ENCODE measurements around the gene SOX11. TPM values are rescaled to one million over a fixed set of nuclear protein-coding genes. Genes with fewer than 3 reads are reported as not detected.

Gene SOX11
- total RNA-seq, 1 donor from 2014 or later: 0.84 TPM

- Histone ChIP-seq H3K27ac (no peak overlapping the region), H3K27me3 (no peaks in the 10 kb centered on the region), H3K4me1 (no peaks in the 10 kb centered on the region), H3K9me3 (no peaks in the 10 kb centered on the region), H3K4me3 (no peak overlapping the region), H3K36me3 (no peaks in the 10 kb centered on the region)
- intact Hi-C loops (cut with DNase I): no loop called here
- no peak for ATAC-seq
- no peak for TF ChIP-seq CTCF (IDR thresholded peaks at IDR 0.05)
- DNase-seq: no peak
These were observed 35.1 kb downstream of the SOX11 start for GRCh38 chr2:5727235-5727634.

- Histone ChIP-seq H3K4me3 (no peak overlapping the region), H3K27me3 (no peaks in the 10 kb centered on the region), H3K4me1 (no peaks in the 10 kb centered on the region), H3K36me3 (no peaks in the 10 kb centered on the region), H3K9me3 (no peaks in the 10 kb centered on the region), H3K27ac (no peak overlapping the region)
- TF ChIP-seq CTCF (IDR thresholded peaks at IDR 0.05): no peak
- DNase-seq: no peak
- ATAC-seq: no peak
- intact Hi-C loops (cut with DNase I): no loop called here
These were observed 37.2 kb downstream of the SOX11 start for GRCh38 chr2:5729416-5729815.

GRCh38 chr2:5730386-5730785 is 38.2 kb downstream of the SOX11 start:
- intact Hi-C loops (cut with DNase I): no loop called here
- no peak overlapping the region for H3K4me3 ChIP-seq
- DNase-seq (no peak), ATAC-seq (no peak)
- H3K36me3 ChIP-seq: no peaks in the 10 kb centered on the region
- no peaks in the 10 kb centered on the region for H3K4me1 ChIP-seq
- H3K27ac ChIP-seq: no peak overlapping the region
- TF ChIP-seq CTCF (IDR thresholded peaks at IDR 0.05): no peak
- H3K27me3 ChIP-seq: no peaks in the 10 kb centered on the region
- H3K9me3 ChIP-seq: no peaks in the 10 kb centered on the region

- intact Hi-C loops (cut with DNase I): no loop called here
These were observed 42.8 kb downstream of the SOX11 start for GRCh38 chr2:5734859-5735520.

GRCh38 chr2:5735521-5735861 is 43.3 kb downstream of the SOX11 start:
- Histone ChIP-seq H3K4me1 (no peaks in the 10 kb centered on the region), H3K27ac (no peak overlapping the region), H3K27me3 (no peaks in the 10 kb centered on the region), H3K36me3 (no peaks in the 10 kb centered on the region), H3K9me3 (no peaks in the 10 kb centered on the region), H3K4me3 (no peak overlapping the region)
- ATAC-seq (no peak), DNase-seq (no peak)
- no peak for TF ChIP-seq CTCF (IDR thresholded peaks at IDR 0.05)
- intact Hi-C loops (cut with DNase I): no loop called here

More at GRCh38 chr2:5734859-5735520, 42.8 kb downstream of the SOX11 start:
- DNase-seq: no peak
- no peaks in the 10 kb centered on the region for H3K4me1 ChIP-seq
- ATAC-seq: no peak
- no peak for TF ChIP-seq CTCF (IDR thresholded peaks at IDR 0.05)
- H3K36me3 ChIP-seq: no peaks in the 10 kb centered on the region
- no peaks in the 10 kb centered on the region for H3K27me3 ChIP-seq
- H3K4me3 ChIP-seq: no peak overlapping the region
- H3K27ac ChIP-seq: no peak overlapping the region
- no peaks in the 10 kb centered on the region for H3K9me3 ChIP-seq

DNA sequence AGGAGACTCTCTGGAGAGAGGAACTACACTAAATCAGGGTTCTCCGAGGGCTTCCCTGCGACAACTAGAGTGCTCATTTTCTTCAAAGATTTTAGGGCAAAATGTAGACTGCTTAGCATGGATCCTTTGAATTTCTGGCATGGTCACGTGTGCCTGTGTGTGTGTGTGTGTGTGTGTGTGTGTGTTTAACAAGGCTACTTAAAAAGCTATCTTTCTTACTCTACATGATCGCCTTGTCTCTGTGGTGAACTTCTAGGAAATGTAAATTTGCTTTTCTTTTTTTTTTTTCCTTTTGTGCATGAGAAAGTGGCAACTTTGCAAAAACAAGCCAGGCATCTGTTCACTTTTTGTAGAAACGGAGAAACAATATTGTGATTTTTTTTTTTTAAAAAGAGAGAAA is 43.9 kb downstream of the SOX11 start:
- H3K36me3 ChIP-seq: no peaks in the 10 kb centered on the region
- no peak overlapping the region for H3K4me3 ChIP-seq
- no peak overlapping the region for H3K27ac ChIP-seq
- no peak for TF ChIP-seq CTCF (IDR thresholded peaks at IDR 0.05)
- no peaks in the 10 kb centered on the region for H3K27me3 ChIP-seq
- DNase-seq (no peak), ATAC-seq (no peak)
- intact Hi-C loops (cut with DNase I): no loop called here
- no peaks in the 10 kb centered on the region for H3K9me3 ChIP-seq
- no peaks in the 10 kb centered on the region for H3K4me1 ChIP-seq

Data from upper lobe of right lung (tissue), 1 donor.